ENCODE data around the gene DUOX1. TPM values are rescaled to one million over a fixed set of nuclear protein-coding genes. Genes with fewer than 3 reads are reported as not detected.

The DUOX1 gene
- under 0.01 and 0.13 TPM in 2 replicates for total RNA-seq

GRCh38 chr15:45129651-45130129 lies at the start of gene DUOX1, which contains the start of gene DUOXA1:
DUOX1 (plus strand) TSS chr15:45129994; CDS start chr15:45131967, 1,973 bp downstream.
DUOXA1 (minus strand) TSS chr15:45129879; CDS start chr15:45123014, 6,865 bp downstream.

DNA sequence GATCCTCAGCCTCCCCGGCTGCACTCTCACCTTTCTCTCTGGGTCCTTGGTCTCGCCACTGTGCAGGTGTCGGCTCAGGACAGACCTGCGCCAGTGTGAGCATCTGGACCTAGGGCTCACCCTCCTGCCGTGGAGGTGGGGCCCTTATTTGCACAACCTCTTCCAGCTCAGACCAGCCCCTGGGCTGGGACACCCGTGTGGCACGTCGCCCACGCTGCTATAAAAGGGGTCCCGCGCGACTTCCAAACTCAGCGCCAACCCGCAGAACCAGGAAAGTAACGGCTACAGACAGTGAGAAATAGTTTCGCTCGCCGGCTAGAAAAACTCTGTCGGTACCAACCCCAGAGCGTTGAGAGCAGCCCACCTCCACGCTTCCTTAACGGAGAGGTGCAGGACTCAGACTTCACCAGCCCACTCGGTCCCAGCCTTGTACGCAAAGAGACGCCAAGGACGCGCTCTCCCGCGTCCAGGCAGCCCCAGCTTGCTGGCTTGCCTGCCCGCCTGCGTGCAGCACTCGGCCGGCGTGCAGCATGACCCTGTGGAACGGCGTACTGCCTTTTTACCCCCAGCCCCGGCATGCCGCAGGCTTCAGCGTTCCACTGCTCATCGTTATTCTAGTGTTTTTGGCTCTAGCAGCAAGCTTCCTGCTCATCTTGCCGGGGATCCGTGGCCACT lies 15.6 kb upstream of the DUOX1 start, which contains the start of the genes DUOX2 and DUOXA2:
Gene DUOX2 (minus strand): TSS at position 97 of the 675 bp plus-strand sequence. CDS start 761 bp downstream, outside the sequence.
Gene DUOXA2 (plus strand): TSS at position 251 of the 675 bp plus-strand sequence. CDS start 280 bp downstream, at position 531.

DNA sequence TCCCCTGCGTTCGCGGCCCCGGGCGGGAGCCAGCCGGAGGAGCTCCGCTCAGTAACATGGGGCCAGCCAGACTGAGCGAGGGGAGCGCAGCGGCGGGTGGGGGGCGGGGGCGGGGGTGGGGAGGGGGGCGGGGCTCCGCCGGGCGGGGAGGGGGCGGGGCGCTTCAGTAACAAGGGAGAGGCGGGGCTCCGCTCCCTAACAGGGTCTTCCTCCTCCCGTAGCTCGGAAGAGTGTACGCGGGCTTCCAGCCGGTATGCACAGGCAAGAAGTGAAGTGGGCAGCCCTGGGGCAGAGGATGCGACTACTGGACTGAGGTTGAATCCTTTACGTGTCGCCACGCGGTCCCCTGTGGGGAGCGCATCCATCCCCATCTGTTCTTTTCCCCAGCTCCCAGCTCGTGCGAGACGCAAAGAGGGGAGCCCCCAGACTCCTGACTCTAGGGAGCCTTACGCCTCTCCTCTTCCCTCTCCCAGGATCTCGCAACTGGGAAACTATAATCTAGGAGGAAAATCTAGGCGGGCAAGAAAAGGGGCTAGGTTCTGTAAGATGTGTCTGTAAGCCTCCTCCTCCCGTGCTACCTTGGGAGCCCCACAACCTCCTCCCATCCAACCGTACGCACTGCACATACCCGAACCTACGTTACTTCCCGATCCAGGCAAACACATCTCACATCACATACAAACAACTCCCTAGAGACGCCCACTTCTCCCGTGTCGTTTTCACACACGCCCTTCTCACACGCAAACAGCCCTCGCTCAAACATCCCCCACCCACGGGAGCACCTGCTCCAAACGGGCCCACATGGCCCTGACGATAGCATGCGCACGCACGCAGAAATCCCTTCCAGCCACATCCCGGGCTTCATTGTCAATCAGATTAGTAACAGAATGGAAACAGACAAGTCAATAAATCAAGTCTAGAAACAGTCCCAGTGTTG lies 58.4 kb downstream of the DUOX1 start, which contains the start of gene SHF:
Gene SHF (minus strand): TSS at position 73 of the 937 bp plus-strand sequence. CDS start 15 bp downstream, at position 58.

Other genes with a start within 250 kb of the DUOX1 start
- not detected in 2 replicates for gene TERB2, start 173.3 kb upstream of the DUOX1 start, total RNA-seq
- gene SORD, start 106.8 kb upstream of the DUOX1 start, total RNA-seq: 14.4 and 17.0 TPM in 2 replicates
- under 0.01 TPM in 1 of 2 replicates, not detected in the other for gene DUOX2, start 15.8 kb upstream of the DUOX1 start, total RNA-seq
- gene DUOXA2, start 15.7 kb upstream of the DUOX1 start, total RNA-seq: not detected in 2 replicates
- under 0.01 TPM in 2 replicates for gene DUOXA1, start 115 bp upstream of the DUOX1 start, total RNA-seq
- gene SHF, start 58.0 kb downstream of the DUOX1 start, total RNA-seq: 4.6 and 5.5 TPM in 2 replicates
- not detected in 2 replicates for gene SLC28A2, start 122.2 kb downstream of the DUOX1 start, total RNA-seq
- 0.39 and 0.76 TPM in 2 replicates for gene GATM, start 248.6 kb downstream of the DUOX1 start, total RNA-seq

Measured in articular chondrocyte of knee joint (primary cell).